ENCODE results near the gene ZC3H12A. TPM values are rescaled to one million over a fixed set of nuclear protein-coding genes. Genes with fewer than 3 reads are reported as not detected.

Gene ZC3H12A
- 10 to 100 TPM; 29.0 to 33.6 TPM for total RNA-seq

- Mint-ChIP-seq H3K4me1 (ENCODE audit: low read depth) (peaks cover 33% of the 10 kb centered on the region), H3K36me3 (ENCODE audit: low read depth) (peaks cover 40% of the 10 kb centered on the region)
- CTCF ChIA-PET = interaction anchor here (0.9 to 10.9 kb wide), 7 partner anchors 8 to 320 kb away, joined by 3 to 127 read pairs (median 4); partner anchors contain the start of gene GNL2
Observed at GRCh38 chr1:37474046-37474696, at the start of gene ZC3H12A. TSS of gene ZC3H12A (plus strand) at chr1:37474580. CDS start at chr1:37475497, 917 bp downstream.

GRCh38 chr1:37425221-37425620 lies 49.2 kb upstream of the ZC3H12A start:
- H3K36me3 Mint-ChIP-seq (ENCODE audit: low read depth) = no peaks in the 10 kb centered on the region
- intact Hi-C loops (cut with micrococcal nuclease) = no loop called here
- no peaks in the 10 kb centered on the region for H3K4me1 Mint-ChIP-seq (ENCODE audit: low read depth)
- no peaks in the 10 kb centered on the region for H3K9me3 Mint-ChIP-seq
- CTCF ChIA-PET = interaction anchor here (2.5 kb wide), 1 partner anchor 9 kb away, joined by 9 read pairs; no protein-coding TSS in a partner anchor
- H3K4me3 Mint-ChIP-seq = no peak overlapping the region
- H3K27me3 Mint-ChIP-seq (ENCODE audit: low read depth) = peaks cover 20% of the 10 kb centered on the region
- DNase-seq = no peak
- H3K27ac Mint-ChIP-seq = no peak overlapping the region

More at GRCh38 chr1:37474046-37474696, at the start of gene ZC3H12A:
- DNase-seq = peak; percentile 89
- Mint-ChIP-seq H3K27me3 (ENCODE audit: low read depth) (no peaks in the 10 kb centered on the region), H3K27ac (peak within 1 kb of the TSS; percentile 99), H3K4me3 (peak within 1 kb of the TSS; percentile 87), H3K9me3 (no peaks in the 10 kb centered on the region)
- intact Hi-C loops (cut with micrococcal nuclease) = loop anchor here (2.0 to 10.0 kb wide), 2 partner anchors 521 to 539 kb away; partner anchors contain the start of genes SF3A3 and UTP11

GRCh38 chr1:37429029-37429428 lies 45.4 kb upstream of the ZC3H12A start:
- intact Hi-C loops (cut with micrococcal nuclease) = no loop called here
- no peak for DNase-seq
- no peaks in the 10 kb centered on the region for H3K9me3 Mint-ChIP-seq
- no peaks in the 10 kb centered on the region for H3K36me3 Mint-ChIP-seq (ENCODE audit: low read depth)
- H3K4me1 Mint-ChIP-seq (ENCODE audit: low read depth) = no peaks in the 10 kb centered on the region
- H3K4me3 Mint-ChIP-seq = no peak overlapping the region
- no peak overlapping the region for H3K27ac Mint-ChIP-seq
- CTCF ChIA-PET = no interaction called here
- peaks cover 13% of the 10 kb centered on the region for H3K27me3 Mint-ChIP-seq (ENCODE audit: low read depth)

- Mint-ChIP-seq H3K4me1 (ENCODE audit: low read depth) (no peaks in the 10 kb centered on the region), H3K4me3 (no peak overlapping the region), H3K27me3 (ENCODE audit: low read depth) (peaks cover 10% of the 10 kb centered on the region), H3K9me3 (no peaks in the 10 kb centered on the region), H3K27ac (no peak overlapping the region), H3K36me3 (ENCODE audit: low read depth) (no peaks in the 10 kb centered on the region)
- intact Hi-C loops (cut with micrococcal nuclease) = loop anchor here (5.0 to 10.0 kb wide), 2 partner anchors 108 to 876 kb away; no protein-coding TSS in a partner anchor
- CTCF ChIA-PET = no interaction called here
- DNase-seq = no peak
Observed at GRCh38 chr1:37430103-37430985, 44.0 kb upstream of the ZC3H12A start.

GRCh38 chr1:37432716-37433115 lies 41.7 kb upstream of the ZC3H12A start:
- H3K9me3 Mint-ChIP-seq = no peaks in the 10 kb centered on the region

GRCh38 chr1:37433171-37433570 lies 41.2 kb upstream of the ZC3H12A start:
- H3K27me3 Mint-ChIP-seq (ENCODE audit: low read depth) = peaks cover 11% of the 10 kb centered on the region
- no peaks in the 10 kb centered on the region for H3K4me1 Mint-ChIP-seq (ENCODE audit: low read depth)
- CTCF ChIA-PET = interaction anchor here (1.6 kb wide), 1 partner anchor 9 kb away, joined by 9 read pairs; no protein-coding TSS in a partner anchor
- H3K9me3 Mint-ChIP-seq = no peaks in the 10 kb centered on the region
- DNase-seq = no peak
- H3K36me3 Mint-ChIP-seq (ENCODE audit: low read depth) = no peaks in the 10 kb centered on the region
- intact Hi-C loops (cut with micrococcal nuclease) = loop anchor here (5.0 to 10.0 kb wide), 2 partner anchors 111 to 878 kb away; no protein-coding TSS in a partner anchor
- no peak overlapping the region for H3K27ac Mint-ChIP-seq
- H3K4me3 Mint-ChIP-seq = no peak overlapping the region

More at GRCh38 chr1:37432716-37433115, 41.7 kb upstream of the ZC3H12A start:
- intact Hi-C loops (cut with micrococcal nuclease) = loop anchor here (5.0 to 10.0 kb wide), 2 partner anchors 110 to 878 kb away; no protein-coding TSS in a partner anchor
- Mint-ChIP-seq H3K4me3 (no peak overlapping the region), H3K4me1 (ENCODE audit: low read depth) (no peaks in the 10 kb centered on the region), H3K27me3 (ENCODE audit: low read depth) (peaks cover 11% of the 10 kb centered on the region), H3K27ac (no peak overlapping the region), H3K36me3 (ENCODE audit: low read depth) (no peaks in the 10 kb centered on the region)
- no peak for DNase-seq
- CTCF ChIA-PET = no interaction called here

GRCh38 chr1:37434292-37435225 lies 39.8 kb upstream of the ZC3H12A start:
- no peaks in the 10 kb centered on the region for H3K9me3 Mint-ChIP-seq
- intact Hi-C loops (cut with micrococcal nuclease) = loop anchor here (1.0 to 10.0 kb wide), 3 partner anchors 112 to 880 kb away; no protein-coding TSS in a partner anchor
- CTCF ChIA-PET = interaction anchor here (0.6 to 2.0 kb wide), 24 partner anchors 10 to 1092 kb away, joined by 3 to 9 read pairs (median 4); no protein-coding TSS in a partner anchor
- H3K4me1 Mint-ChIP-seq (ENCODE audit: low read depth) = no peaks in the 10 kb centered on the region
- peak; percentile 81 for DNase-seq
- peaks cover 8% of the 10 kb centered on the region for H3K27me3 Mint-ChIP-seq (ENCODE audit: low read depth)
- no peak overlapping the region for H3K4me3 Mint-ChIP-seq
- no peaks in the 10 kb centered on the region for H3K36me3 Mint-ChIP-seq (ENCODE audit: low read depth)
- H3K27ac Mint-ChIP-seq = no peak overlapping the region

- no peak overlapping the region for H3K4me3 Mint-ChIP-seq
- DNase-seq = no peak
- H3K36me3 Mint-ChIP-seq (ENCODE audit: low read depth) = no peaks in the 10 kb centered on the region
- no peak overlapping the region for H3K27ac Mint-ChIP-seq
- peaks cover 8% of the 10 kb centered on the region for H3K27me3 Mint-ChIP-seq (ENCODE audit: low read depth)
- CTCF ChIA-PET = interaction anchor here (0.5 kb wide), 1 partner anchor 166 kb away, joined by 9 read pairs; no protein-coding TSS in a partner anchor
- intact Hi-C loops (cut with micrococcal nuclease) = loop anchor here (10.0 kb wide), 1 partner anchor 882 kb away; no protein-coding TSS in a partner anchor
- H3K9me3 Mint-ChIP-seq = no peaks in the 10 kb centered on the region
- no peaks in the 10 kb centered on the region for H3K4me1 Mint-ChIP-seq (ENCODE audit: low read depth)
Observed at GRCh38 chr1:37437087-37437486, 37.3 kb upstream of the ZC3H12A start.

GRCh38 chr1:37438037-37438868 lies 36.1 kb upstream of the ZC3H12A start:
- H3K27ac Mint-ChIP-seq = no peak overlapping the region
- no peaks in the 10 kb centered on the region for H3K9me3 Mint-ChIP-seq
- H3K4me1 Mint-ChIP-seq (ENCODE audit: low read depth) = no peaks in the 10 kb centered on the region
- H3K27me3 Mint-ChIP-seq (ENCODE audit: low read depth) = peaks cover 13% of the 10 kb centered on the region
- no peak overlapping the region for H3K4me3 Mint-ChIP-seq
- CTCF ChIA-PET = no interaction called here
- no peaks in the 10 kb centered on the region for H3K36me3 Mint-ChIP-seq (ENCODE audit: low read depth)
- intact Hi-C loops (cut with micrococcal nuclease) = loop anchor here (10.0 kb wide), 1 partner anchor 883 kb away; no protein-coding TSS in a partner anchor
- DNase-seq = no peak

- CTCF ChIA-PET = no interaction called here
- Mint-ChIP-seq H3K27me3 (ENCODE audit: low read depth) (peaks cover 13% of the 10 kb centered on the region), H3K27ac (no peak overlapping the region), H3K36me3 (ENCODE audit: low read depth) (no peaks in the 10 kb centered on the region), H3K9me3 (no peaks in the 10 kb centered on the region), H3K4me1 (ENCODE audit: low read depth) (no peaks in the 10 kb centered on the region), H3K4me3 (no peak overlapping the region)
- intact Hi-C loops (cut with micrococcal nuclease) = loop anchor here (10.0 kb wide), 1 partner anchor 884 kb away; no protein-coding TSS in a partner anchor
- no peak for DNase-seq
Observed at GRCh38 chr1:37438869-37439343, 35.5 kb upstream of the ZC3H12A start.

Data from activated naive CD4-positive, alpha-beta T cell treated with anti-CD3 and anti-CD28 coated beads for 36 hours (primary cell).